HuH-7.5 (cell line): ENCODE data around the gene FAAP20.

Experiments used
- DNase-seq: peaks from one replicate; pipeline ENCODE4 v3.0.0; 2011; ENCODE audit warnings: low spot score

FAAP20 gene

DNA sequence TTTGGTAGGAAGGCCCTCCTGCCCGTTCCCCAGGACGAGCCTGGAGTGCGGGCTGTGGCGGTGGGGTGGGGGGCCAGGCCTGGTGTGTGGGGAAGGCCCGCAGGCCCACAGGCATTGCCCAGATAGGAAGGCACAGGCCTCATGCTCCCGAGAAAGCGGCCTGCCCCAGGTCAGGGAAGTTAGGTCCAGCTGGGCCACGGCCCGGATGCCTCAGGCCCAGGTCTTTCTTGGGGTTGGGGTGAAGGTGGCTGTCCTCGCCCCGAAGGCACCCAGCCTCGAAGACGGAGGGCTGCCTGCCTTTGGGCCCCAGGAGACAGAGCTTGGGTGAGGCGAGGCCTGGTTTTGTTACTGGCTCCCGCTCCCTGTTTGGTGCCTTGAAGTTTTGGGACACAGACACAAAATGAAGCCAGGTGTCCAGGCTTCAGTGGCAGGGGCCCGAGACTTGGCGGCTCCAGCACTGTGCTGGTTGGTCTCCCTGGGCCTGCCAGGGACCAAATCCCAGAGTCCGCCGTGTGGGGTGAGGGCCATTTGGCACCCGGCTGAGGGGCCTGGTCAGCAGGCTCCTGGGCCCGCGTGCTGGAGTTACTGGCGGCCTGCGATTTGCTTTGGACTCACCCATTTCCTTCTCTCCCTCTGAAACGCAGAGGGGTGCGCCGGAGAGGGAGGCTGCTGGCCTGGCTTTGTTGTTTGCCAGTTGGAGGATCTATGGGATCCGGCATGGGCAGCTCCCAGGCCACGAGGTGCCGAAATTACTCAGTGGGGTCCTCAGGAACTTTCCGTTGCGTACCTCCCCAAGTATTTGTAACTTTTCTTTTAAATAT lies 35.5 kb upstream of the FAAP20 start:
- peak; percentile 66 for DNase-seq

DNA sequence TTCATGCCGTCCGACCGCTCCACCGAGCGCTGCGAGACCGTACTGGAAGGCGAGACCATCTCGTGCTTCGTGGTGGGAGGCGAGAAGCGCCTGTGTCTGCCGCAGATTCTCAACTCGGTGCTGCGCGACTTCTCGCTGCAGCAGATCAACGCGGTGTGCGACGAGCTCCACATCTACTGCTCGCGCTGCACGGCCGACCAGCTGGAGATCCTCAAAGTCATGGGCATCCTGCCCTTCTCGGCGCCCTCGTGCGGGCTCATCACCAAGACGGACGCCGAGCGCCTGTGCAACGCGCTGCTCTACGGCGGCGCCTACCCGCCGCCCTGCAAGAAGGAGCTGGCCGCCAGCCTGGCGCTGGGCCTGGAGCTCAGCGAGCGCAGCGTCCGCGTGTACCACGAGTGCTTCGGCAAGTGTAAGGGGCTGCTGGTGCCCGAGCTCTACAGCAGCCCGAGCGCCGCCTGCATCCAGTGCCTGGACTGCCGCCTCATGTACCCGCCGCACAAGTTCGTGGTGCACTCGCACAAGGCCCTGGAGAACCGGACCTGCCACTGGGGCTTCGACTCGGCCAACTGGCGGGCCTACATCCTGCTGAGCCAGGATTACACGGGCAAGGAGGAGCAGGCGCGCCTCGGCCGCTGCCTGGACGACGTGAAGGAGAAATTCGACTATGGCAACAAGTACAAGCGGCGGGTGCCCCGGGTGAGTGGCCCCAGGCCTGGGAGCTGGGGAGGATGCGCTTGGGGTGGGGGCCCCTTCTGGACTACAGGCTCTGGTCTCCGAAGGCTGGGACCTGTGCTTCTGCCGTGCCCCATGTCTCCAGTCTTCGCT lies 34.7 kb upstream of the FAAP20 start:
- peak; percentile 69 for DNase-seq

DNA sequence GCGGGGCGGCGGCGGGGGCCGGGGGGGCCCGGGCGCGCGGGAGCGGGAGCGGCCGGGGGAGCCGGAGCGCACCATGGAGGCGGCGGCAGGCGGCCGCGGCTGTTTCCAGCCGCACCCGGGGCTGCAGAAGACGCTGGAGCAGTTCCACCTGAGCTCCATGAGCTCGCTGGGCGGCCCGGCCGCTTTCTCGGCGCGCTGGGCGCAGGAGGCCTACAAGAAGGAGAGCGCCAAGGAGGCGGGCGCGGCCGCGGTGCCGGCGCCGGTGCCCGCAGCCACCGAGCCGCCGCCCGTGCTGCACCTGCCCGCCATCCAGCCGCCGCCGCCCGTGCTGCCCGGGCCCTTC lies 34.1 kb upstream of the FAAP20 start:
- no peak for DNase-seq

DNA sequence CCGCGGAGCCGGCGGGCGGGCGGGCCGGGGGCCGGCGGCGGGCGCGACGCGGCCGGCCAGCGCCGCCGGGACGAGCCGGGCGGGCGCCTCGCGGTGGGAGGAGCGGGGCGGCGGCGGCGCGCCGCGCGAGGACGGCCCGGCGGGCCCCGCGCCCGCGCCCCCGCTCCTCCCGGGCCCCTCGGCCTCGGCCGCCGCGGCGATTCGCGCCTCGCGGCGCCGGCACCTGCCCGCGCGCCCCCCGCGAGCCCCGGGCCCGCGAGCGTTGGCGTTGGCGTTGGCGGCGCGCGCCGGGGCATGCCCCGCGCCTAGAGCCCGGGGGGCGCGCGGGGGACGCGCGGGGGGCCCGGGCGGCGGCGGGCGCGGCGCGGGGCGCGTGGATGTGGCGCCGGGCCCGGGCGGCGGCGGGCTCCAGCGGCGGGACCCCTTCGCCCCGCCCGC lies 33.6 kb upstream of the FAAP20 start, which contains the start of gene SKI:
Gene SKI (plus strand): TSS at position 163 of the 438 bp plus-strand sequence. CDS start 448 bp downstream, outside the sequence.
- no peak for DNase-seq

DNA sequence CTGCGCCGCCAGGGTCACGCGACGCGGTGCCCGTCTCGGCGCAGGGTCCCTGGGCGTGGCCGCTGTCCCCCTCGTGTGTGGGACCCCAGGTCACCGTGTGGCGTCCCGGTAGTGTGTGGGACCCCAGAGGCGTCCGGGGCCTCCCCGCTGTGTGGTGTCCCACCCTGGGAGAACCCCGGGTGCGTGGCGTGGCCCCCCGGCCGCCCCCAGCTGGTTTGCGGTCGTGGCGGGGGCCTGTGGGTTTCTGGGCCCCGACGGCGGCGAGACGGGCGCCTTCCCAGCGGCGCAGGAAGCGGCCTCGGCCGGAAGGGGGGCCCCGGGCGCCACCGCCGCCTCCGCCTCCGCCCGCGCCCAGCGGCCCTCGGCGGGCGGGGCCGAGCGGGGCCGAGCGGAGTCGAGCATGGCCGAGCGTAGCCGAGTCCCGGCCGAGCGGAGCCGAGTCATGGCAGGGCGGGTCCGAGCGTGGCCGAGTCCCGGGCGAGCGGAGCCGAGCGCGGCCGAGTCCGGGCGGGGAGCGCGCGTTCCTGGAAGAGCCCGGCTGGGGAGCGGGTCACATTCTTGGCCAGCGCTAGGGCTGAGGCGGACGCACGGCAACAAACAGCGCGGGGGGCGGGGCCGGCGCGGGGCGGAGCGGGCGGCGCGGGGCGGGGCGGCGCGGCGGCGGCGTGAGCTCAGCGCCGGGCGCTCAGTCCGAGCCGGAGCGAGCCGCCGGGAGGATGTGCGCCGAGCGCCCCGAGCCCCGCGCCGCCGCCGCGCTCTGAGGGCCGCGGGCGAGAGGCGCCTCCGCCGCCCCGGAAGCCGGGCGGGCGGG lies 33.0 kb upstream of the FAAP20 start:
- DNase-seq, result peak; percentile 99

DNA sequence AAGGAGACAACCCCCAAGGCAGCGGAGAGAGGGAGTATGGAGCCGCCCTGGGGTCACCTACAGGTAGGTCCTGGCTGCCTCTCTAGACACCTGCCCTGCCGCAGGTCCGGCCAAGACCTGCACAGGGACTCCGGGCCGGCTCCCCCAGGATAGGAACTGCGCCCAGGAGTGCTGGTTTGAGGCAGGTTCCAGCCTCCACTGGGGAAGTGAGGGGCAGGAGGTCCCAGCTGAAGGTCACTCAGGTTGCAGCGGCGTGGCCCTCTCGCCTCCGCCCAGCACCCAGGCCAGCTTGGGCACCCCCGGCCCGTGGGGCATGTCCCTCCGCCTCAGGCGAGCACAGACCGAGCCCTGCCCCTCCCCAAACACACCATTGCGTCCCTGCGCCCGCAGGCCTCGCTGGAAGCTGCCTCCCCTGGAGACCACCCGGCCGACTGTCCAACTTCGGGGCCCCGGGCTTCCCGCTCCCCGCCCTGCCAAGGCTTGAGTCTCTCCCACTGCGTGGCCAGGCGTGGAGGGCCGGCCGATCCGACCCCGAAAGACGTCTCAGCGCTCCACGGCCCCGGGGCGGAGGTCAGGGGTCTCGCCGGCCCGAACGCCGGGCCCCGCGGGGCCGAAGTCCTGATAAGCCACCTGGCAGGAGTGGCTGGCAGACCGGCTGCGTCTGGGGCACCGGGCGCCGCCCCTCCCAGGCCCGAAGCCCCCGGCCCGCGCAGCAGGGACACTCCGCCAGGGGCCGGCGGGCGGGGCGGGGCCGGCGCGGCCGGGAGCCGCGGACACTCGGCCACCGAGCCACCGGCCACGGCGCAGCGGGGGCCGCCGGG lies 32.2 kb upstream of the FAAP20 start:
- peak; percentile 66 for DNase-seq

DNA sequence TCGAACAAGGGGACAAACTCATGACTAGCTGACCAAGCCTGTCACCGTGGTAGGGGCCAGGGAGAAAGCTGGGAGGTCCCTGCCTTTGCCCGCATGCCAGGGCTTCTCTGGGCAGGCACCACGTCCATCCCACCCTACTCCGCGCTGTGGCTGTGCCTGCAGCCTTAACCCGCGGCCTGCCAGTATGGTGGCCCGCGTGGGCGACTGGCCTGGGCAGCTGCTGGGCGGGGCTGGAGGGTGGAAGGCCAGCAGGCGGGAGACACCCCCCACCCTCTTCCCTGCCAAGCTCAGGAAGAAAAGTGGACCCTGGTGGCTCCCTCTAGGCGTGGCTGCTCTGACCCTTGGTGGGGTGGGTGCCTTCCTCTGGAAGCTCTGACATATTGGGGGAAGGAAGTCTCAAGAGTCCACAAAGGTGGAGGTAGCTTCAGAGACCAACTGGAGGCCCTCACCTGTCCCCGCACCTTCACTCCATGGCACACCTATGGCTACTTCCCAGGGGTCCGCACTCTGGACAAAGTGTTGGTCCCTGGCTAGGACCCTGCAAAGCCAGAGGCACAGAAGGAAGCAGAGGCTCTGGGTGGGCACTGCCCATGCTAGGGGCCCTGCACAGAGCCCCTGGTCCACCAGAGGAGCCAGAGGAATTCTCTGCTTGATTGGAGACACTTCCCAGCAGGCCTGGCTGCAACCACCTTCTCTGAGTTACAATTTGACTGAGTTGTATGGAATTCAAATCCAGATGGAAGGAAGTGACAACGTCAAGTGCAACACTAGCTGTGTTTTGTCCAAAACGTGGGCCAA lies 30.3 kb upstream of the FAAP20 start:
- no peak for DNase-seq

DNA sequence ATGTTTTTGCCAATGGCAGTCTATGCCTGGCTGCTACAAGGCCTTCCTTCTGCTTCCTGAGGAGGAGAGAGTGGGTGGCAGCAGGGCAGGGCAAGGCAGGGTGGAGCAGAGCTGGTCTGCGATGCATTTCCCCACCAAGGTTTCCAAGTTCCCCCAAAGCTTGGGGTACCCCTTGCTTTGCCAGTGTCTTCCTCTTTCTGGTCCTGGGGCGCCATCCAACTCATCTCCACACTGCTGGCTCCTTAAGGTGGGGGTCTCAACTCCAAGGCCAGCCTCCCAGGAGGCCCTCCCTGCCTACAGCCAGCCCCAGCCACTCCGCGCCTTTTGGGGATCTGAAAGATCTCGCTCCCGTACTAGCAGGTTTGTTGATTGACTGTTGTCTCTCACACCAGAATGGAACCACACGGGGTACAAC lies 29.6 kb upstream of the FAAP20 start:
- DNase-seq, result no peak

DNA sequence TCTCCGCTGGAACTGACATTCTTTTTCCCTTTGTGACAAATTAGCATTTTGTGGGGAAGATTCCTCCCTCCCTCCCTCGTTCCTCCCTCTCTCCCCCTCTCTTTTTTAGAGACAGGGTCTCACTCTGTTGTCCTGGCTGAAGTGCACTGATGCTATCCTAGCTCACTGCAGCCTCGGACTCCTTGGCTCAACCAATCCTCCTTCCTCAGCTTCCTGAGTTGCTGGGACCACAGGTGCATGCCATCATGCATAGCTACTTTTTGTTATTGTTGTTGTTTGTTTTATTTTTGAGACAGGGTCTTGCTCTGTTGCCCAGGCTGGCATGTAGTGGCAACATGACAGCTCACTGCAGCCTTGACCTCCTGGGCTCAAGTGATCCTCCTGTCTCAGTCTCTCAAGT lies 26.7 kb upstream of the FAAP20 start:
- no peak for DNase-seq

DNA sequence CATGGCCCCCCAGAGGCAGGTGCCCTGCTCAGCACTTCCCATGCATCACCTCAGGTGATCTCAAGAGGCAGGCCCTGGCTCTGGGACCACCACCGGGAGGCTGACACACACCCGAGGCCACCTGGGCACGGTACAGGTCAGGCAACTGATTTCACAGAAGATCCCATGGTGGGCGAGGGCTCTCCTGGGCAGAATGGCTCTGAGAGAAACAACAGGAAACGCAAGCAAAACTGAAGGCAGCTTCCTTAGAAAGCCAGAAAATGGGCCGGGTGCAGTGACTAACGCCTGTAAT lies 22.1 kb upstream of the FAAP20 start:
- DNase-seq, result no peak

DNA sequence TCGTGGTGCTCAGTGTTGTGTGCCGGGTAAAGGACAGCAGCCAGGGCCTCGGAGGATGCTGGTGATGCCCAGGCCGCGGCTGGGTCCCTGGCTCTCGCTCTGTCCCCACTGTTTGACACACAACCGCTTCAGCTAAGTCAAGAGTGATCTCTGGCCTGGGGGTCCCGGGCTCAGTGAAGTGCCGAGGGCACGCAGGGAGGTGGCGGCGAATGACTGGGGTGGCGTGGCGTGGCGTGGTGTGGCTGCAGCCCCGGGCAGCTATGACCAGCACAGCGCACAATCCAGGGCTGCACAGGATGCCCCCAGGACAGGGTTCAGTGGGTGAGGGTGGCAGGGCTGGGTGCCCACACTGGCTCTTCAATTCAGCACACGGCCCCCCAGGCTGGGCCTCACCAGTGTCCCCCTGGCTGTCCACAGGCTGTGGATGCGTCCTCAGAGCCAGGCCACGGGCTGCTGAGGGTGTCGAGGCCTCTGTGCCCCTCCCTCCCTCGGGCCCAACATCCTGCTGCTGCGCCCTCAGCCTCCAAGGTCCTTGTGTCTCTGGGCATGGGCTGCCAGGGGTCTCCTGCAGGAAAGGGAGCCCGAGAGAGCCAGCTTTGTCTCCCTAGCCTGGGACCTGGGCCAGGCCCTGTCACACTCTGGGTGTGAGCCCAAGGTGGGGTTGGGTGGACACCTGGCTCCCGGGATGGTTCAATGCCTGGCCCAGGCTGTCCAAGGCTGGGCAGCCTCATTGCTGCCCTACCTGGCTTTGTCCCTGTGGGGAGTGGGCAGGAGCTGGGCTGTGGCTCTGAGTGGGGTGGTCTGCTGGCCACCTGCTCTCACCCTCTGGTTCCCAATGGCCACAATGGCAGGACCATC lies 21.6 kb upstream of the FAAP20 start:
- no peak for DNase-seq

DNA sequence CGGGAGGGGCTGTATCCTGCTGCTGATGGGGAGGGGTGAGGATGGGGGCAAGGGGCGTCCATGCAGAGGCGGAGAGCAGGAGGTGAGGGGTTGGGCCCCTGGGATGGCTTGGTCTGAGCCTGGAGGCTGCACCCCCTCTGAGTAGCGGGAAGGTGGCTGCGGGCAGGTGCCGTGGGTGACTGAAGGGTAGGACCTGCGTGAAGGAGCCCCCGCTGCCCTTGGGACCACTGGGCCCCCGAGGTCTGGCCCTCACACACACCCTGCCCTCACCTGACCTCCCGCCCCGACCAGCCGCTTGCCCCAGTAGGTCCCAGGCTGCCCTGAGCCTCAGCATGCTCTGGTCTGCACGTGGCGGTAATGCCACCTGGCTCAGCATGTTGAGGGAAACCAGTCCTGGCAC lies 20.8 kb upstream of the FAAP20 start:
- DNase-seq, result no peak

DNA sequence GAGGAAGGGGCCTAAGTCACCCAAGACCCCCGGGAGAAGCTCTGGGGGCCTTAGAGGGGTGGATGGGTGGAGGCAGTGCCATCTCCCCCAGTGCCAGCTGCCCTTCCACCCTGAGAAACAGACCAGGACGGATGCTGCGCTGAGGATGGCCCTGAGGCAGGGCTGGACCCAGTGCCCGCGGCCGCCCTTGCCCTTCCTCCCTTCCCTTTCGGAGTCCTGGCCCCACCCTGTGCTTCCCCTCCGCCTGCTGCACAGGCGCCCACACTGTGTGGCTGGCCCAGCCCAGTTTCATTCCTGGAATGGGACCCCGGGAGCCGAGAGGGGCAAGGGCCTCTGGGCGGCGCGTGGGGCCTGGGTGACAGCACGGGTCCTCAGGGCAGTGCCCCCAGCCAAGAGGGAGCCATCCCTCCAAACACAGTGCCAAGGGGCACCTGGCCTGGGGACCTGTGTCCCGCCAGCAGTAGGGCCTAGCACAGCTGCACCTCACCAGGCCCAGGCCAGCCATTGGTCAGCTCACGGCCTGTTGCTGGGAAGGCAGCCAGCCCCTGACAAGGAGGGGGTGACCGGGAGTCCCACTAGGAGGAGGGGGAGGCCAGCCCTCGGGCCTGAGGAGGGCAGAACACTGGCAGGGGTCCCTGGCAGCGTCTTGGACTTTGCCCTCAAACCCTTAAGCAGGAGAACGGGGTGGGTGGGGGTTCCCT lies 20.1 kb upstream of the FAAP20 start:
- no peak for DNase-seq

DNA sequence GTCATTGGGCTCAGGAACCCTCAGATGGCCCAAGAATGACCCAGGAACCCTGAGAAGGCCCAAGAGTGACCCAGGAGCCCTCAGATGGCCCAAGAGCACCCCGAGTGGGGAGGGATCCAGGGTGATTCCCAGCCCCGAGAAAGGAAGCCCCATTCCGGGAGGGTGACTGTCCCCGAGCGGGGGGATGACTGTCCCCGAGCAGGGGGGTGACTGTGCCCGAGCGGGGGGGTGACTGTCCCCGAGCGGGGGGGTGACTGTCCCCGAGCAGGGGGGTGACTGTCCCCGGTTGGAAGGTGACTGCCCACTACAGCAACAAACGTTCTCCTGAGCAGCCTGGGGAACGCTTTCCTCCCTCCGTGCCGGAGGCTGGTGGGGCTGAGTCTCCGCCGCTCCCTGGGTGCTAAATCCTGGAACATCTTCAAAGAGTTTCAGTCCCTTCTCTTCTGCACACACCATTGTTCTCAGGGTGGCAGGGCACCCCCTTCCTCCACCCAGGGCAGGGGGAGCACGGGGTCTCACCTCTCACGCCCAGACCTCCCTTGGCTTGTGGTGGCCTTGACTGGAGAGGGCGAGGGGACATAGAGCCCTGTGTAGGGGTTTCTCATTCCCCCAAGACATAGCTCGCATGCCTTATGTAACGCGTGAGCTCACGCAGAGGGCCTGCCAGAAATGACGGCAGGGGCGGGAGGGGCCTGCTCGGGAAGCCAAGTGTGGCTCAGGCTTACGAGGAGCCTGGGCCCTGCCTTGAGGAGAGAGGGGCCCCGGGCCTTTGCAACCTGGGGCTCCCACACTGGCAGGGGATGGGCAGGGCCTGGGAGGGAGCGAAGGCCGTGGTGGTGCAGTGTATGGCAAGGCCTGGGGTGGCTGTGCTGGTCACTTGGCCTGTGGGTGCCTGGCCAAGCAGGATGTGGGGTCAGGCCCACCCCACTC lies 19.3 kb upstream of the FAAP20 start:
- DNase-seq, result no peak

DNA sequence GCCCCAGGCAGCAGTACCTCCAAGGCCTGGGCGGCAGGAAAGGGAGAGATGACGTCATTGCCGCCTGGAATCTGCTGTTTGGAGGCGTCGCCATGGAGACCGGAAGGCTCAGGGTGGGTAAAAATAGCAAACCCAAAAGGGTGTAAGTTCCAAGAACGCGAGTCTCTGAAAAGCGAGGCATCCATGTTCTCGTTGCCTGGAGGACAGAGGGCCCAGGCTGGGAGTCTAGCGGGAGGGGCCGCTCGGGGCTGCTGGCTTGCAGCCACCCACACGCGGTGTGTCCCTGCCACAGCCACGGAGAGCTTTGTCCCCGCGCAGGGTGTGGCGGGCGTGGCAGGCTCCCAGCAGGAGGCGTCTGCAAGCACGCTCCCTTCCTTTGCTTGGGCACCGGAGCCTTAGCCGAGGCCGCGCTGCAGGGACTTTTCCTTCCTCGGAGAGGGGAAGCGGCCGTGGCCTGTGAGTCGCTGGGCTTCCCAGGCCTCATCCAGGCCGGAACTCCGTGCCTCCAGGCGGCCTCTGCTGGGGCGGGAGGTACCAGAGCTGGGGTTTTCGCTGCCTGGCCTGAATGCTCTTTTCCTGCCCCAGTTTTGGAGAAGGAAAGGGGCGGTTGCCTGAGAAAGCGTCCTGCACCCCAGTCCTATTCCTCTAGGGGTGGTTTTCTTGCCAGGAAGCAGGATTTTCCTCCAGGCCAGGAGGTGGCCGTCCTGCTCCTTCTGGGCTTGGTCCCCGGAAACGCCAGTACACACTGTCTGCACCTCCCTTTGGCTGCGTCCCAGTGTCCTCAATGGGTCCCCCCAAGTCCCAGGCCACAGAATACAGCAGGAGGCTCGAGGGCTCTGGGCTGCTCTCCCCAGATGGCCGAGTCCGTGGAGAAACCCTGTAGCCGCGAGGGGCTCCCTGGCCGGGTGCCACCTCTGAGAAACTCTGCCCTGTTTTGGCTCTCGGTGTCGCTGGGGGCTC lies 18.2 kb upstream of the FAAP20 start:
- peak; percentile 90 for DNase-seq

DNA sequence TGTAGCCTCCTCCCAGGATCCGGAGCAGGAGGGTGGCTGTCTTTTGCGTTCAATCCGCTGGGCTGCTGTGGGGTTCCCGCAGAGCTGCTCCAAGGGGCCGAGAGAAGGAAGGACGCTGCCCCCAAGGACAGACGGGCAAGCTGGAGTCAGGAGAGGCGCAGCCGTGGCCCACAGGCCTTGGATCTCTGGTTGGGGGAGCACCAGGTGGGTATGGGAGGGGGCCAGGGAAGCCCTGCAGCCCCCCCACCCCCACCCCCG lies 17.6 kb upstream of the FAAP20 start:
- DNase-seq, result no peak

DNA sequence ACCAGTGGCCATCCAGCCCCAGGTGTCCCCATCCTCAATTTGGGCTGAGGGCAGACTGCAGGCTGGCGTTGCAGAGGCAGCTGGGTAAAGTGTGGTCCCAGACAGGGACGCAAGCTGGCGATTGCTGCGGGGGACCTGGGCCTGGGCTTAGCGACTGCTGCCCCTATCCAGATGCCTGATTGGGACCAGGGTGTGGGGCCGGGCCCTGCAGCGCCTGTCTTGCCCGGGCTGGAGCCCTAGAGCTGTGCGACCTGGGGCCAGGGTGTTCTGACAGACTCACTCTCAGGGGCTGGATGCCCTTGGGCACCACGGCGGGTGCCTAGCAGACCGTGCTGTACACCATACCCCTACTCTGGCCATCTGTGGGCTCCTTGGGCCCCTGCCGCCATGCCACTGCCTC lies 16.2 kb upstream of the FAAP20 start:
- no peak for DNase-seq
